HG03571 (cell line): ENCODE results near the gene AGRP.
"Not testable (repeated sequence)": the region's sequence is repeated elsewhere in the genome, so short reads cannot be mapped to it uniquely, and the experiment has no call there.

Experiments used
- ATAC-seq: cut with Tn5 transposase; IDR thresholded peaks from one replicate; pipeline ENCODE4 v1.9.1; 2021; ENCODE audit not compliant: unreplicated experiment

The AGRP gene

DNA sequence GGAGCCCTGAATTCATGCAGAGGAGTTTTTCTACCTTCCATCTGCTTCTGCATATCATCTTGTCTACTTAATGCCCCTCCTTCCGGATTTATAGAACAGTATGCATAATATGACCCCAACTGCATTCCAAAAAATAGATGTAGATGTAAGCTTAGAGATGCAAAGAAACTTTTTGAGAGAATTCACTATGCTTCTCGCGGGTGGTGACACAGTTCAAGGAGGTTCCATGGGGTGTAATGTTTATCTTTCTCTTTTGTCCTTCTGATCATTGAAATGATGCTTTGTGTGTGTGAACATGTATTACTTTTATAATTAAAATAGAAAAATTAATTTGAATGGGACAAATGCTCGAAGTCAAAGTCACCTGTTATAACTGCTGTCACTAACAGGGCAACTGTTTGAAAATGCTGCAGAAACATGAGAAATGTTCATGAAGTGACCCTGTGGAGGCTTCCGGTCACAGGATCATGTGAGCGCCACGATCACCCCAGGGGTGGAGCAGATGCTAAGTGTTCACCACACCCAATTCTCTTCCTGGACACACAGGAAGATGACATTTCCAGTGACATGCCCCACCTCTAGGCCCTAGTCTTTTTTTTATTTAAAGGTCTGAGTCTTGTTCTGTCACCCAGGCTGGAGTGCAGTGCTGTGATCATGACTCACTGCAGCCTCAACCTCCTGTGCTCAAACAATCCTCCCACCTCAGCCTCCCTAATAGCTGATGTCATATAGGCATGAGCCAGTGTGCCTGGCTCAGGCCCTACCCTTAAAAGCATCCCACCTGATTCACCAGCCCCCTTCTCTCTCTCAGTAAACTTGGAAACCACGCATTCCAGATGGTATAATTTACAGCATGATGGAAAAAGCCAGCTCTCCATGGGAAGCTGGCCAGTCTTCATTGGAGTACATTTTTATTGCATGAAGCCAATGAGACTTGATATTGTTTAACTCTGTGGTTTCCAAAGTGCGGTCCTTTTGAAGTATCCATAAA is 21.0 kb upstream of the AGRP start:
- no peak for ATAC-seq

- no peak for ATAC-seq
Observed at GRCh38 chr16:67499106-67499505, 15.8 kb upstream of the AGRP start.

DNA sequence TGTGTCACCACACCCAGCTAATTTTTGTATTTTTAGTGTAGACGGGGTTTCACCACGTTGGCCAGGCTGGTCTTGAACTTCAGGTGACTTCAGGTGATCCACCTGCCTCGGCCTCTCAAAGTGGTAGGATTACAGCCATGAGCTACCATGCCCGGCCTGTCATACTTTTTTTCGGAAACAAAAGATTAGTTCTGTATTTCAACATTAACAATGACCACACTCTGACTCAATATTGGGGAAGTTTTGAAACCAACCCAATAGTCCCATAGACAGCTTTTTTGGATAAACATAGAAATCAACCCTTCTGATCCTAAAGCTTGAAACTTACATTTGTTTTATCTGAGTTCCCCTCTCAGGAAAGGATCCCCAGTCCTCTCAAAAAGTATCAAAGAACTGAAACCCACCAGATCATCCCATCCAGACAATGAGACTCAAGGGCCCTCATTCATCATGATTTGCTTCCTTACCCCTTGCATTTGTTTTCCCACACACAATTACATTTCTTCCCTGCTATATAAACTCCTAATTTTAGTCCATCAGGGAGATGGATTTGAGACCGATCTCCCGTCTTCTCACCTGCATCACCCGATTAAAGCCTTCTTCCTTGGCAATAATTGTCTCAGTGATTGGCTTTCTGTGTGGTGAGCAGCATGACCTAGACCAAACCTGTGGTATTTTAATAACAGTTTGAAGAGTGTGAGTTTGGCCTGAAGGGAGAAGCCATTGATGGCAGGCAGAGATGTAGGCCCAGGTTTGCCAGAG is 7.2 kb upstream of the AGRP start:
- ATAC-seq, result no peak

DNA sequence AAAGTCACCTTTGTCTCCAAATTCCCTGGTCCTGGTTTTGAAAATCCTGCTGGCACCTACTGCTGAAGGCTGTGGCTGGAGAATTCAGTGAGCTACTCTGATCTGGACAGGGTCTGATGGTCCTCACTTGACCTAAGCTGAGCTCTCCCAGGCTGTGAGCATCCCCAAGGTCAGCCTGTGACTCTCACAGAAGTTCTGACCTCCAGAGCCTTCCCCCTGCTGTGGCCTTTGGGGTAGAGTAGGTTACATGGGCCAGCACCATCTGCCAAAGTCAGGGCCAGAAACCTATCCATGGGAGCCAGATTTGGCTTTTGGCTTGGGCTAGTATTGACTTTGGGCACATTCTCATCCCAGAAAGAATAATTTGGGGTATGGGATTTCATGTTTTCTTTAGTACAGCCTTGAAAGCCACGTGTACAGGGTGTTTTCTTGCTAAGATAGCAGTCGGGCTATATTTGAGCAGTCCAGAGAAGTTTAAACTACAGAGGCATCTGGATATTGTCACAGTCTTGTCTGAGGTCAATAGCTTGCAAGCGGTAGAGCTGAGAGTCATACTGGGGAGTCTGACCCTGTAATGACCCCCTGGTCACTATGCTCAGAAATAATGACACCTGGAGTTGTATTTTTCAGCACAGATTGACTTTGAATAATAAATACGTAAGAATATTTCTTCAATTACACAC is 6.2 kb upstream of the AGRP start:
- ATAC-seq, result no peak

DNA sequence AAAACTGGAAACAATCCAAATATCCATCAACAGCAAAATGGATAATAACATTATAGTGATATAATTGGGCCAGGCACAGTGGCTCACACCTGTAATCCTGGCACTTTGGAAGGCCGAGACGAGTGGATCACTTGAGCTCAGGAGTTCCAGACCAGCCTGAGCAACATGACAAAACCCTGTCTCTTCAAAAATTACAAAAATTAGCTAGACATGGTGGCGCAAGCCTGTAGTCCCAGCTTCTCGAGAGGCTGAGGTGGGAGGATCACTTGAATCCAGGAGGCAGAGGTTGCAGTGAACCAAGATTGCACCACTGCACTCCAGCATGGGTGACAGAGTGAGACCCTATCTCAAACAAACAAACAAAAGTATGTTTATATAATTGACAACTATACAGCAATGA is 4.2 kb upstream of the AGRP start:
- ATAC-seq, result not testable (repeated sequence)

DNA sequence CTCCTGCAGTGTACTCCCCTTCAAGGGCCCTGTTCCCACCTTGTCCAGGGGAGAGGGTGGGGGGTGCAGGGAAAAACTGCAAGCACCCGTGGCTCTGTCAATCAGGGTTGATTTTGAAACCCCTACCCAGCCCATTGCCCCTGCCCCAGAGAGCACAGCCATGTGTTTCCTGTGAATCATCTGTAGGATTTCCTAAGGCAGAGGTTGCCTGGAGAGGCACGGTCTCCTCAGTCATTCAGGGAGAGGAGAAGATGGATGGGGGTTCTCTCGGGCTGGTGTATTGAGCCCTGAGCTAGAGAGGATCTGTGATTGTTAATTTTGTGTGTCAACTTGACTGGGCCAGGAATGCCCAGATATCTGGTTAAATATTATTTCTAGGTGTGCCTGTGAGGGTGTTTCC is 3.5 kb upstream of the AGRP start:
- ATAC-seq, result no peak

- no peak for ATAC-seq
Observed at GRCh38 chr16:67483731-67484525, 581 bp upstream of the AGRP start.

DNA sequence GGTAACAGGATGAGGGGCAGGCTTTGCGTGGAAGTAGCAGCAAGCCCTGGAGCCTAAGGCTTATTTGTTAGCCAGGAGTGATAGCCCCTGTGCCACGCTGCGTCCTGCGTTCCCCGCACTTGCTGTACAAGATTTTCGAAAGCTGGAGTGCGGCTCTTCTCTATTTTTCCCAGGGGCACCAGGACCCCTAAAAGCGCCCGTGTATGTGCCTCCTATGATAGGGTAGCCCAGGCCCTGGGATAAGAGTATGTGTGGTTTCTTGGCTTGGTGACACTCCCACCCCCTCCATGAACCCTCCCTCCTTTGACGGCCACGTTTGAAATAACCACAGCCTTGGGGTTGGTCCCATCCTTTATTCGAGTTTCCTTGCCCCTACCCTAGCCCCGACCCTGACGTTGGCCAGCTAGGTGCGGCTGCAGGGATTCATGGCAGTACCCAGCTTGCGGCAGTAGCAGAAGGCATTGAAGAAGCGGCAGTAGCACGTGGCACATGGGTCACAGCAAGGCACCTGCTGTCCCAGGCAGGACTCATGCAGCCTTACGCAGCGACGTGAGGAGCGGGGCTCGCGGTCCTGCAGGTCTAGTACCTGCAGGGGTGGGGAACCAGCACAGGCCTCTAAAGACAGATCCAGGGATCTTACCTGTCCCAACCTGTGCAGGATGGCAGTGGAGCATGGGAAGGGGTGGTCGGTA is 968 bp downstream of the AGRP start:
- ATAC-seq, result no peak

- ATAC-seq, result no peak
Observed at GRCh38 chr16:67481561-67482232, 1.6 kb downstream of the AGRP start.

DNA sequence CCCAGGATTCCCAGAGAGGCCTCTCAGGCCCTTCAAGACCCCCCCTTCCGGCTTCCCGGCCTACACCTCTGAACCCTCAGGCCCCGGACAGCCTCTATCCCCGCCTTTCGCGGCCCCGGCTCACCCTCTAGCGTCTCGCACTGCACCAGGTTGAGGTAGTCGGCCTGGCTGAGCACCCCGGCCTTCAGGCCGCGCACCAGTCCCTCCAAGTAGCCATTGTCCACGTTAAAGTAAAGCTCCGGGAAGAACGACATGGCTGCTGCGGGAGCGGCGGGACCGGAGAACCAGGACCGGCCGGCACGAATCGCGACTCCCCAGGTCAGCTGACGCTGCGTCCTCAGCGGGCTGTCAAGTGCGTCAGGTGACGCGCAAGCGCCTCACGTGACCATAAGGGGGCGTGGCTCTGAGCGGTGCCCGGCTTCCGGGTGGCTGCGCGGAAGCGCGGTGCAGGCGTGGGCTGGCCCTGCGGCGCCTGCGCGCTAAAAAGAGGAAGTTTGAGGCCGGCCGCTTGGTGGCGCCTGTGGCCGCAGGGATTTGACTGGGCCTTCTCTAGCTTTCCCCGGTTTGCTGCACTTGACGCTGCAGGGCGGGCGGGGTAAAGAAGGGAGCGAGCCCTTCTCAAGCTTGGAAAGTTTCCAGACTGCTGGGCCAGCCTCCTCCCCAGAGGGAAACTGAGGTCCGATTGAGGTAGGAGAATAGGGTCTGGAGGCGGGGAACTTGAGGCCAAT is 2.4 kb downstream of the AGRP start, which contains the start of gene ATP6V0D1:
TSS of gene ATP6V0D1 (minus strand) at position 325 of the 728 bp plus-strand sequence. CDS start at position 254, 71 bp downstream.
- peak; percentile 91 for ATAC-seq

- no peak for ATAC-seq
Observed at GRCh38 chr16:67477960-67478554, 5.3 kb downstream of the AGRP start.

DNA sequence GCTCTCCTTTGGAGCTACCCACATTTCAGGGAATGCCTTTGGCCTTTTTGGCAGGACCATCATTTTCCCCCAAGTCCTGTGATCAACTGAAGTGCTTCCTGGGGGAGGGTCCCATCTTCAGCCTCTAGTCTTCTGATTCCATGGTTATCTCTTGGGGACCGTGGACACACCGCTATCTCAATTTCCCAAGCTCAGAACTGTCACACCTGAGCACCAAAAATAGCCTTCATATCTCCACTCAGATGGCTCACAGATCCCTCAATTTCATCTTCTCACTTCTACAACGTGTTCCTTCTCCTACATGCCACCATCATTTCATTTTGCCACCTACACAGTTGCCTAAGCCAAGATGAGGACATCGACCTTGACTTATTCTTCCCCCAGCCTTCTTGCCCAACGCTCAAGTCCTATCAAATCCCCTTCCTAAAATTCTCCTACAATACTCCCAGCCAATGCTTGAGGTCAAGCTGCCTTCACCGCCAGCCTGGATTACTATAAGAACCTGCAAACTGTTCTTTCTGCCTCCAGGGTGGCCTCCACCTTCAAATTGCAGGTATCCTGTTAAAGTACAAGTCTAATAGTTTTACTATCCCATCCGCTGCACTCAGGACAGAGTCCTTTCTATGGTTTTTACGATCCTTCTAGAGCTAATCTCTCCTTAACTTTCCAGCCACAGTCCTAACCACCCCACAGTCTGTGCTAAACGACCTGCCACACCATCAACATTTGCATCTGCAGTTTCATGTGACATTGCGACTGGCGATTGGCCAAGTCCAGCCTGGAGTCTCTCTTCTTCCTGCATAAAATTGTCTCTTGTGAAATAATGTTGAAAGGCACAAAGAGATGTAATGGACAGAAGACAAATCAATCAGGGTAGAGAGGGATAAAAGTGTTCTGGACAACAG is 8.5 kb downstream of the AGRP start:
- ATAC-seq, result no peak

DNA sequence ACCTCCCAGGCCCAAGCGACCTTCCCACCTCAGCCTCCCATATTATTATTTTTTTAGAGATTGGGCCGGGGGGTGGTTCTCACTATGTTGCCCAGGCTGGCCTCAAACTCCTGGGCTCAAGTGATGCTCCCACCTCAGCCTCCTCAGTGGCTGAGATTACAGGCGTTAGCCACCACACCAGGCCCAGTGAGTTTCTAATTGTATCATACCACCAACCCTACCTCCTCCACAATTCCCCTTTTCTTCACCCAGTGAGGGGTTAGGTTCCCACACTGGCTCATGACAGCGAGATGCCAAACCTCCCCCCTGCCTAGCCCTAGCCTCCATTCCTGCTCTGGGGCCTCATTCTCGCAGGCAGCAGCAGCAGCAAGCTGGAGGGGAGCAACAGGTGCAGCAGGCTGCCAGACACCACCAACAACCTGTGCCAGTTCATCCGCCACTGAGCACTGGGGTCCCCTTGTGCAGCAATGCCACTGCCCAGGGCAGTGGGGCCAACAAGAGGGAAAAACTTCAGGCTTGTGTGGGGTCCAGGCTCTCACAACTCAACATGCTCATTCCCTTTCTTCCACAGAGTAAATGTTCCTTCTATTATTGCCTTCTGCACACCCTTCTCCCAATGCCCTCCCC is 11.5 kb downstream of the AGRP start:
- ATAC-seq, result no peak

DNA sequence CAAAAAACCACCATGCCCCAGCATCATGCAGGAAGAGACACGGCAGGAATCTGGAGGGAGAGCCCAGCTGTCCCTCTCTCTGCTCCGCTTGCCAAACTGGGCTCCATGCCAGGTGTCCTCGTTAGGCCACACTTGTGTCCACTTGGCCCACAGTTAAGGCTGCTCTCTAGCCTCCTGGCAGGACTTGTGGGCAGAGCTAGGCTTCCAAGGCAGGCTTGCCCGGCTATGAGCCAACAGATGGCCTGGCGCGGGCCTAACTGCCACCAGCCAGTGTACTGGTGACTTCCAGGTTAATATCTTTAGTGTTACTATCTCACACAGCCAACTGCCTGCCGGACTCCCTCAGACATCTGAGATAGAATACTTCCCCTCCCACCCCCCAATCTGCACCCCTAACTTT is 13.0 kb downstream of the AGRP start:
- ATAC-seq, result no peak

GRCh38 chr16:67468731-67469130 is 14.6 kb downstream of the AGRP start:
- ATAC-seq, result no peak

- no peak for ATAC-seq
Observed at GRCh38 chr16:67466581-67466980, 16.8 kb downstream of the AGRP start.

DNA sequence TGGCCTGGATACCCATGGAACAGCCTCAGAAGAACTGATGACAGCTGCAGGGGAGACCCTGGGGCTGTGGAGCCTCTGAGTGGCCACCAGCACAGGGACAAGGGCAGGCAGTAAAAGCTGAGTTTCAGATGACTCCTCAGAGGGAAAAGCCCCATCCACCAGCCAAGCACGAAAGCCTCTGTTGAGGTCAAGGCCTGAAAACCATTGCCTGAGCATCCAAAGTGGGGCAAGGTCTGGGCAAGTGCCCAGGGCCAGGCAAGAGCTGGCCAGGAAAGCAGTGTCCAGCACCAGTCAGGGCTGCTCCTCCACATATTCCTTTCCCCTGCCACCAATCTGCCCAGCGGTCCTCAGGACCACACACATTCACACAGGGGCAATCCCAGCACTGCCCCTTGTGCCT is 18.8 kb downstream of the AGRP start:
- ATAC-seq, result no peak
